H9 (cell line): ENCODE data around the gene PLB1. TPM values are rescaled to one million over a fixed set of nuclear protein-coding genes. Genes with fewer than 3 reads are reported as not detected.

Experiments used
- DNase-seq: peaks from one replicate; pipeline ENCODE4 v3.0.0-alpha.2; 2017
- H2AFZ ChIP-seq: one replicate; pipeline ENCODE4 v1.6.1; 2013; ENCODE audit warnings: mild to moderate bottlenecking, low read length, control low read depth, moderate library complexity
- H2AK5ac ChIP-seq: 2 replicates; pipeline ENCODE4 v1.6.1; 2013; ENCODE audit warnings: low read length, control low read depth, mixed read lengths; ENCODE audit not compliant: insufficient read length
- H2BK120ac ChIP-seq: one replicate; pipeline ENCODE4 v1.6.1; 2013; ENCODE audit warnings: low read depth, mild to moderate bottlenecking, low read length, control low read depth, inconsistent platforms; ENCODE audit not compliant: poor library complexity, severe bottlenecking
- H2BK12ac ChIP-seq: 2 replicates; pipeline ENCODE4 v1.6.1; 2013; ENCODE audit warnings: low read length, control low read depth, mixed read lengths, low read depth; ENCODE audit not compliant: insufficient read length
- H2BK15ac ChIP-seq: 2 replicates; pipeline ENCODE4 v1.6.1; 2013; ENCODE audit warnings: low read depth, low read length, control low read depth
- H2BK20ac ChIP-seq: one replicate; pipeline ENCODE4 v1.6.1; 2013; ENCODE audit warnings: low read depth, mild to moderate bottlenecking, low read length, control low read depth, inconsistent platforms; ENCODE audit not compliant: poor library complexity, severe bottlenecking
- H2BK5ac ChIP-seq: 2 replicates; pipeline ENCODE4 v1.6.1; 2013; ENCODE audit warnings: low read length, control low read depth, mixed read lengths; ENCODE audit not compliant: insufficient read length
- H3K14ac ChIP-seq: 2 replicates; pipeline ENCODE4 v1.6.1; 2013; ENCODE audit warnings: low read length, control low read depth; ENCODE audit not compliant: insufficient read depth
- H3K18ac ChIP-seq: 2 replicates; pipeline ENCODE4 v1.6.1; 2013; ENCODE audit warnings: low read depth, mild to moderate bottlenecking, mixed read lengths, low read length, control low read depth; ENCODE audit not compliant: insufficient read length
- H3K23ac ChIP-seq: 2 replicates; pipeline ENCODE4 v1.6.1; 2013; ENCODE audit warnings: low read length, control low read depth, mixed read lengths, low read depth; ENCODE audit not compliant: insufficient read length
- H3K23me2 ChIP-seq: 2 replicates; pipeline ENCODE4 v1.6.1; 2013; ENCODE audit warnings: low read depth, mild to moderate bottlenecking, mixed read lengths, low read length, control low read depth; ENCODE audit not compliant: insufficient read length, poor library complexity, severe bottlenecking
- H3K27ac ChIP-seq: 2 replicates; pipeline ENCODE4 v1.5.1; 2013; ENCODE audit warnings: low read length, control low read depth, mixed read lengths, low read depth; ENCODE audit not compliant: insufficient read length
- H3K27me3 ChIP-seq: 2 replicates; pipeline ENCODE4 v1.6.1; 2013; ENCODE audit warnings: low read length, control low read depth, inconsistent platforms; ENCODE audit not compliant: insufficient read depth
- H3K4ac ChIP-seq: 2 replicates; pipeline ENCODE4 v1.6.1; 2013; ENCODE audit warnings: low read depth, mild to moderate bottlenecking, control low read depth, inconsistent platforms, low read length, moderate library complexity
- H3K4me1 ChIP-seq: 2 replicates; pipeline ENCODE4 v1.6.1; 2013; ENCODE audit warnings: low read length, control low read depth, inconsistent platforms; ENCODE audit not compliant: insufficient read depth
- H3K4me2 ChIP-seq: 2 replicates; pipeline ENCODE4 v1.6.1; 2013; ENCODE audit warnings: low read length, control low read depth, mixed read lengths; ENCODE audit not compliant: insufficient read length, insufficient read depth
- H3K56ac ChIP-seq: 2 replicates; pipeline ENCODE4 v1.6.1; 2013; ENCODE audit warnings: low read depth, mild to moderate bottlenecking, mixed read lengths, low read length, control low read depth; ENCODE audit not compliant: insufficient read length
- H3K79me1 ChIP-seq: 2 replicates; pipeline ENCODE4 v1.6.1; 2013; ENCODE audit warnings: low read depth, mild to moderate bottlenecking, moderate library complexity, low read length, control low read depth, inconsistent platforms; ENCODE audit not compliant: insufficient read depth, poor library complexity, severe bottlenecking
- H3K79me2 ChIP-seq: 2 replicates; pipeline ENCODE4 v1.6.1; 2013; ENCODE audit warnings: low read length, control low read depth, inconsistent platforms; ENCODE audit not compliant: insufficient read depth
- H3K9ac ChIP-seq: 2 replicates; pipeline ENCODE4 v1.6.1; 2013; ENCODE audit warnings: low read length, control low read depth, mixed read lengths; ENCODE audit not compliant: insufficient read length; ENCODE audit errors: extremely low read depth
- H3K9me3 ChIP-seq: one replicate; pipeline ENCODE4 v1.6.1; 2013; ENCODE audit warnings: low read depth, low read length, inconsistent platforms; ENCODE audit not compliant: control insufficient read depth
- H3T11ph ChIP-seq: one replicate; pipeline ENCODE4 v1.6.1; 2013; ENCODE audit warnings: mild to moderate bottlenecking, low read length, control low read depth, inconsistent platforms
- H4K20me1 ChIP-seq: one replicate; pipeline ENCODE4 v1.6.1; 2013; ENCODE audit not compliant: control insufficient read depth, insufficient read length, insufficient read depth
- H4K5ac ChIP-seq: 2 replicates; pipeline ENCODE4 v1.6.1; 2013; ENCODE audit warnings: low read depth, mild to moderate bottlenecking, mixed read lengths, low read length, control low read depth; ENCODE audit not compliant: insufficient read length
- H4K8ac ChIP-seq: replicated peaks from 2 replicates; pipeline ENCODE4 v1.6.1; 2013; ENCODE audit warnings: low read length, control low read depth, mixed read lengths, low read depth; ENCODE audit not compliant: insufficient read length
- H4K91ac ChIP-seq: 2 replicates; pipeline ENCODE4 v1.6.1; 2013; ENCODE audit warnings: low read depth, mild to moderate bottlenecking, moderate library complexity, mixed read lengths, low read length, control low read depth; ENCODE audit not compliant: insufficient read length
- H3K27ac Mint-ChIP-seq, 3 experiments: 2 replicates in 2 of 3; 3 replicates in 1 of 3; pipeline ENCODE4 v1.8.0; 2020 to 2021; ENCODE audit warnings: mixed read lengths in 3 of 3, mild to moderate bottlenecking in 1 of 3, moderate library complexity in 1 of 3
- H3K27me3 Mint-ChIP-seq: 2 replicates; pipeline ENCODE4 v1.8.0; 2021; ENCODE audit warnings: low read depth, mild to moderate bottlenecking, moderate library complexity, mixed read lengths
- H3K36me3 Mint-ChIP-seq, 3 experiments: 2 replicates in 2 of 3; 3 replicates in 1 of 3; pipeline ENCODE4 v1.8.0; 2020 to 2021; ENCODE audit warnings: low read depth in 3 of 3, mixed read lengths in 3 of 3; ENCODE audit not compliant: insufficient read depth in 1 of 3
- H3K4me1 Mint-ChIP-seq, 2 experiments: 2 replicates each; pipeline ENCODE4 v1.8.0; 2020; ENCODE audit warnings: mixed read lengths in 2 of 2
- H3K4me3 Mint-ChIP-seq, 2 experiments: 2 replicates in 1 of 2; 3 replicates in 1 of 2; pipeline ENCODE4 v1.8.0; 2020 to 2021; ENCODE audit warnings: mild to moderate bottlenecking in 2 of 2, mixed read lengths in 2 of 2, moderate library complexity in 1 of 2
- H3K9me3 Mint-ChIP-seq, 2 experiments: 2 replicates in 1 of 2; 3 replicates in 1 of 2; pipeline ENCODE4 v1.8.0; 2020; ENCODE audit warnings: mild to moderate bottlenecking in 2 of 2, mixed read lengths in 2 of 2, moderate library complexity in 1 of 2
- CTCF ChIP-seq: fragments of 200-600 bp; sonication (generic); conservative IDR thresholded peaks from 3 replicates; pipeline ENCODE4 v1.8.0; 2021; ENCODE audit warnings: antibody characterized with exemption, mild to moderate bottlenecking
- WGBS: extraction: QIAGEN DNeasy Blood & Tissue Kit; methylation state at CpG from one replicate; pipeline ENCODE4 v1.1.7; 2013; ENCODE audit warnings: missing lambda C conversion rate, low lambda C conversion rate, mixed read lengths; ENCODE audit not compliant: insufficient read length; ENCODE audit errors: extremely low coverage; 5-methylcytosine and 5-hydroxymethylcytosine counted together
- total RNA-seq: library from RNA; stranded (reverse); gene quantifications from 2 replicates; pipeline ENCODE4 v1.2.1, GENCODE V29; 2021

PLB1 gene
- total RNA-seq, 1 experiment from 2014 or later, result not detected

GRCh38 chr2:28577791-28578680, 82.2 kb downstream of the PLB1 start:
- Histone ChIP-seq H3K56ac (no peak overlapping the region), H3K9me3 (no peaks in the 10 kb centered on the region), H4K5ac (no peak overlapping the region), H3K27ac (no peak overlapping the region), H2BK12ac (no peak overlapping the region), H3K18ac (no peak overlapping the region), H3K4me1 (no peaks in the 10 kb centered on the region), H2BK20ac (no peak overlapping the region), H3K4ac (no peak overlapping the region), H3K23ac (no peak overlapping the region), H3T11ph (no peak overlapping the region), H4K8ac (no peak overlapping the region), H3K27me3 (no peaks in the 10 kb centered on the region), H3K4me2 (no peak overlapping the region), H3K9ac (no peak overlapping the region), H2AK5ac (no peak overlapping the region), H3K23me2 (no peaks in the 10 kb centered on the region), H3K14ac (no peak overlapping the region), H3K79me1 (no peaks in the 10 kb centered on the region), H2BK120ac (no peak overlapping the region), H2AFZ (no peak overlapping the region), H4K91ac (no peak overlapping the region), H3K79me2 (no peaks in the 10 kb centered on the region), H4K20me1 (no peaks in the 10 kb centered on the region), H2BK5ac (no peak overlapping the region), H2BK15ac (no peak overlapping the region)
- Mint-ChIP-seq H3K27ac (no peak overlapping the region), H3K9me3 (no peaks in the 10 kb centered on the region), H3K27me3 (no peaks in the 10 kb centered on the region), H3K4me3 (no peak overlapping the region), H3K4me1 (peaks cover 0 to 3% of the 10 kb centered on the region in 2 experiments; a peak in 1 of 4 replicates), H3K36me3 (no peaks in the 10 kb centered on the region)
- no peak for DNase-seq
- WGBS, result no CpG with 5 or more reads among the region's 16 CpGs
- TF ChIP-seq CTCF, result no peak
